ENCODE results near the gene MVP.
"Not testable (repeated sequence)": the region's sequence is repeated elsewhere in the genome, so short reads cannot be mapped to it uniquely, and the experiment has no call there.

The MVP gene

GRCh38 chr16:29791845-29792807 is 28.1 kb upstream of the MVP start:
- peak overlapping the region; percentile 96 for H3K4me3 ChIP-seq (ENCODE audit: low read depth, low read length)
- no peak for TF ChIP-seq CTCF (IDR thresholded peaks at IDR 0.05; ENCODE audit: control insufficient read depth, extremely low read depth, insufficient read depth)
- DNase-seq (ENCODE audit: low read depth): no peak

GRCh38 chr16:29793153-29793552 is 27.1 kb upstream of the MVP start:
- not testable (repeated sequence) for DNase-seq (ENCODE audit: low read depth); H3K4me3 ChIP-seq (ENCODE audit: low read depth, low read length)

- TF ChIP-seq CTCF (IDR thresholded peaks at IDR 0.05; ENCODE audit: control insufficient read depth, extremely low read depth, insufficient read depth): no peak
- no peak overlapping the region for H3K4me3 ChIP-seq (ENCODE audit: low read depth, low read length)
Observed at GRCh38 chr16:29794231-29794710, 26.0 kb upstream of the MVP start.

GRCh38 chr16:29802416-29802935 is 17.8 kb upstream of the MVP start:
- TF ChIP-seq CTCF (IDR thresholded peaks at IDR 0.05; ENCODE audit: control insufficient read depth, extremely low read depth, insufficient read depth): no peak
- no peak for DNase-seq (ENCODE audit: low read depth)

More at GRCh38 chr16:29794231-29794710, 26.0 kb upstream of the MVP start:
- no peak for DNase-seq (ENCODE audit: low read depth)

GRCh38 chr16:29804020-29804419 is 16.2 kb upstream of the MVP start:
- no peak for TF ChIP-seq CTCF (IDR thresholded peaks at IDR 0.05; ENCODE audit: control insufficient read depth, extremely low read depth, insufficient read depth)
- H3K4me3 ChIP-seq (ENCODE audit: low read depth, low read length): peak overlapping the region; percentile 87
- no peak for DNase-seq (ENCODE audit: low read depth)

More at GRCh38 chr16:29802416-29802935, 17.8 kb upstream of the MVP start:
- no peak overlapping the region for H3K4me3 ChIP-seq (ENCODE audit: low read depth, low read length)

GRCh38 chr16:29804455-29805231 is 15.6 kb upstream of the MVP start:
- peak; percentile 59 for DNase-seq (ENCODE audit: low read depth)
- peak overlapping the region; percentile 87 for H3K4me3 ChIP-seq (ENCODE audit: low read depth, low read length)
- TF ChIP-seq CTCF (IDR thresholded peaks at IDR 0.05; ENCODE audit: control insufficient read depth, extremely low read depth, insufficient read depth): no peak
